Stomach (tissue), 9 donors: ENCODE results near the gene CDK13. TPM values are rescaled to one million over a fixed set of nuclear protein-coding genes. Genes with fewer than 3 reads are reported as not detected.

Experiments used
- DNase-seq, 2 donors: peaks; one replicate each; pipeline versions ENCODE4 v3.0.0 to v3.0.0-alpha.2; 2013 to 2019
- H3K27ac ChIP-seq, 5 donors: fragments of 200-600 bp in 4 of 5; sonication (generic) in 4 of 5; one replicate each; pipeline ENCODE4 v1.5.1; 2013 to 2019; ENCODE audit warnings: mild to moderate bottlenecking in 1 of 5, moderate library complexity in 1 of 5
- H3K27me3 ChIP-seq, 3 donors: fragments of 200-600 bp; sonication (generic); one replicate each; pipeline ENCODE4 v1.5.1; 2017 to 2019; ENCODE audit warnings: mixed run types in 1 of 3
- H3K36me3 ChIP-seq, 4 donors: fragments of 200-600 bp; sonication (generic); 1 replicate in 3 of 4; 2 replicates in 1 of 4; pipeline ENCODE4 v1.5.1; 2016 to 2019
- H3K4me1 ChIP-seq, 4 donors: fragments of 200-600 bp; sonication (generic); one replicate each; pipeline ENCODE4 v1.5.1; 2016 to 2019
- H3K4me3 ChIP-seq, 4 donors: fragments of 200-600 bp; sonication (generic) in 3 of 4; one replicate each; pipeline ENCODE4 v1.5.1; 2016 to 2019; ENCODE audit warnings: mild to moderate bottlenecking in 1 of 4
- H3K9me3 ChIP-seq, 4 donors: fragments of 200-600 bp; sonication (generic); one replicate each; pipeline ENCODE4 v1.5.1; 2016 to 2019
- CTCF ChIP-seq, 7 experiments: fragments of 450-650 bp in 4 of 7; fragments of 200-600 bp in 3 of 7; sonication (generic) in 3 of 7; IDR thresholded peaks; one replicate each; pipeline ENCODE4 v1.5.1; 2016 to 2019; ENCODE audit warnings: antibody characterized with exemption in 7 of 7, control low read depth in 2 of 7, mild to moderate bottlenecking in 1 of 7
- EP300 ChIP-seq: sonication (generic); formaldehyde crosslinking; IDR thresholded peaks from one replicate; pipeline ENCODE4 v1.6.1; 2017; ENCODE audit warnings: antibody characterized with exemption
- POLR2A ChIP-seq, 4 donors: fragments of 450-650 bp; IDR thresholded peaks; one replicate each; pipeline ENCODE4 v1.6.1; 2016; ENCODE audit warnings: antibody characterized with exemption in 4 of 4, control low read depth in 2 of 4, mild to moderate bottlenecking in 1 of 4, moderate library complexity in 1 of 4
- POLR2AphosphoS5 ChIP-seq, 3 donors: sonication (generic); formaldehyde crosslinking; IDR thresholded peaks; one replicate each; pipeline ENCODE4 v1.6.1; 2016; ENCODE audit warnings: antibody characterized with exemption in 3 of 3
- WGBS, 5 donors: extraction: QIAGEN DNeasy Blood & Tissue Kit in 3 of 5; methylation state at CpG; one replicate each; pipeline versions ENCODE4 v1.1.5 to v1.1.7; 2013 to 2018; 5-methylcytosine and 5-hydroxymethylcytosine counted together
- intact Hi-C: fragments of 100-400 bp; cut with DNase I; formaldehyde crosslinking; loops from one replicate; pipeline ENCODE4 v1.15.1; 2023; ENCODE audit warnings: low total_unique reads
- polyA plus RNA-seq, 3 donors: library from polyadenylated mRNA; stranded (reverse); fragments of 200-250 nt; gene quantifications; one replicate each; pipeline ENCODE4 v1.2.3, GENCODE V29; 2013
- total RNA-seq, 5 donors: library from RNA; depleted of rRNA; stranded (reverse); fragments of >200 nt; gene quantifications; one replicate each; pipeline versions ENCODE4 v1.1.0 to v1.2.3, GENCODE V29; 2014 to 2016
- donor health status: healthy with polysubstance abuse.
- donor health status: Bipolar disorder and iron deficiency.
- donor health status: healthy.

The CDK13 gene
- total and polyA plus RNA-seq, 8 donors: 7.0 to 140 (median 66.2) TPM

DNA sequence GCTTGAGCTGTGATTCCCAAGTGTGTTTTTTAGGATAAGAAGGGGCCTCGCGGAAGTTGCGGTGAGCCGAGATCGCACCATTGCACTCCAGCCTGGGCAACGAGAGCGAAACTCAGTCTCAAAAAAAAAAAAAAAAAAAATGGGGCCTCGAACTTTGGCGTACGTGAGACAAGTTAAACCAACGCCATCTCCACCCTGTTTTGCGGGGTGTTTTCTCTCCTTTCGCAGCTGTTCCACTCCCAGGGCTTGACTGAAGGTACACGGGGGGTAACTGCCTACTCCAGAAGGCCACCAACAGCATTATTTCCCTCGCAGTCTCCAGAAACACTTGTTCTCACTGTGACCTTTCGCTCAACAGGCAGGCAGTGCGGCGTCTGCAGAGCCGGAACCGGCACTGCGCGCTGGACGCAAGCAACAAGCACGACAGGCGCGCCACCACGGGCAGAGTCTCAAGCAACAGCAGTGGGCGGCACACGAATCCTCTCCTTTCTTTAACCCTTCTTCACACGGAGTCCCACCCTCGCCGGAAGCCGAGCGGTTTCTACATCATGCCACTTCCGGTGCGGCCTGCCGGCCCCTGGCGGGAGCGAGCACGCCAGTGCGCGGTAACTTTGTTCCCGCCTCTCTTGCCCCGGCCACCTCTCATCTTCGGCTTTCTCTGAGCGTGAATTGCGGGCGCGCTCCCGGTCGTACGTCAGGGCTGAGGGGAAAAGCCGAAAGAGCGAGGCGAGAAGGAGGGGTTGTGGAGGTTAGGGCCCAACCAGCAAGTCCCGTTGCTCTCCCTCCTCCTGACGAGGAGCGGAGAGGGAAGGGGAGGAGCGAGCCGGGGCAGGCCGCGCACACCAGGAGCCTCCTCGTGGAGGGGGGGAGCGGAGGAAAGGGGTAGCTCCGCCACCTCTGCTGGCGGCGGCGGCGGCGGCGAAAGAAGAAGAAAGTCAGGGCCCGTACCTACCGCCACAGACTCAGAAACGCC lies 814 bp upstream of the CDK13 start:
- no peak for TF ChIP-seq EP300
- TF ChIP-seq POLR2AphosphoS5 (IDR thresholded peaks at IDR 0.05): peak; percentile 90 to 97 (median 96)
- peak in 2 of 4 donors; percentile 85 to 94 for TF ChIP-seq POLR2A (IDR thresholded peaks at IDR 0.05)
- peak in 1 of 7 experiments; percentile 15 for TF ChIP-seq CTCF (IDR thresholded peaks at IDR 0.05)
- Histone ChIP-seq H3K4me3 (peak overlapping the region; percentile 78 to 98 (median 92)), H3K36me3 (no peaks in the 10 kb centered on the region), H3K9me3 (no peaks in the 10 kb centered on the region), H3K27me3 (no peaks in the 10 kb centered on the region), H3K27ac (peak overlapping the region; percentile 95 to 100 (median 99)), H3K4me1 (peaks cover 18 to 33% (median 27%) of the 10 kb centered on the region in 4 donors)
- 0 to 1% (median 0%) methylated on average over 61 to 65 of the region's 74 CpGs for WGBS, 5 donors
- intact Hi-C loops: loop anchor here (10.0 kb wide), 1 partner anchor 186 kb away; the partner anchor contains the start of genes MPLKIP and SUGCT
- peak; percentile 98 to 100 for DNase-seq

DNA sequence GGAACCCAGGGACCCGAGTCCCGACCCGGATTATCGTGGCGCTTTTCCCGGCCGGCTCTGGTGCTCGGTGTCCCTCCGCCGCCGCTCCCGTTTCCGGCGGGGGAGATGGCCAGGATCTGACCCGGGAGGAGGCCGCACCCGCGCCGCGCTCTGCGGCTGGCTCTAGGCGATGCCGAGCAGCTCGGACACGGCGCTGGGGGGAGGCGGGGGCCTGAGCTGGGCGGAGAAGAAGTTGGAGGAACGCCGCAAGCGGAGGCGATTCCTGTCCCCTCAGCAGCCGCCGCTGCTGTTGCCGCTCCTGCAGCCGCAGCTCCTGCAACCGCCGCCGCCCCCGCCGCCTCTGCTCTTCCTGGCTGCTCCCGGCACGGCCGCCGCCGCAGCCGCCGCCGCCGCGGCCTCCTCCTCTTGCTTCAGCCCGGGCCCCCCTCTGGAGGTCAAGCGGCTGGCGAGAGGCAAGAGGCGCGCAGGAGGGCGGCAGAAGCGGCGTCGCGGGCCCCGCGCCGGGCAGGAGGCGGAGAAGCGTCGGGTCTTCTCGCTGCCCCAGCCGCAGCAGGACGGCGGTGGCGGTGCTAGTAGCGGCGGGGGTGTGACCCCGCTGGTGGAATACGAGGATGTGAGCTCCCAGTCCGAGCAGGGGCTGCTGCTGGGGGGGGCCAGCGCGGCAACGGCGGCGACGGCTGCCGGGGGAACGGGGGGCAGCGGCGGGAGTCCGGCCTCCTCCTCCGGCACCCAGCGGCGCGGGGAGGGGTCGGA lies 593 bp downstream of the CDK13 start:
- H3K36me3 ChIP-seq: no peaks in the 10 kb centered on the region
- peak overlapping the region; percentile 78 to 98 (median 92) for H3K4me3 ChIP-seq
- peaks cover 30 to 47% (median 41%) of the 10 kb centered on the region in 4 donors for H3K4me1 ChIP-seq
- WGBS, 5 donors: 0 to 1% (median 0%) methylated on average over 18 to 93 of the region's 93 CpGs
- H3K9me3 ChIP-seq: no peaks in the 10 kb centered on the region
- intact Hi-C loops: loop anchor here (5.0 kb wide), 1 partner anchor 102 kb away; no protein-coding TSS in a partner anchor
- H3K27ac ChIP-seq: peak overlapping the region; percentile 95 to 100 (median 99)
- DNase-seq: peak; percentile 51 to 79
- no peaks in the 10 kb centered on the region for H3K27me3 ChIP-seq
- no peak for TF ChIP-seq POLR2AphosphoS5 (IDR thresholded peaks at IDR 0.05)
- no peak for TF ChIP-seq EP300
- no peak for TF ChIP-seq POLR2A (IDR thresholded peaks at IDR 0.05)
- TF ChIP-seq CTCF (IDR thresholded peaks at IDR 0.05): no peak

DNA sequence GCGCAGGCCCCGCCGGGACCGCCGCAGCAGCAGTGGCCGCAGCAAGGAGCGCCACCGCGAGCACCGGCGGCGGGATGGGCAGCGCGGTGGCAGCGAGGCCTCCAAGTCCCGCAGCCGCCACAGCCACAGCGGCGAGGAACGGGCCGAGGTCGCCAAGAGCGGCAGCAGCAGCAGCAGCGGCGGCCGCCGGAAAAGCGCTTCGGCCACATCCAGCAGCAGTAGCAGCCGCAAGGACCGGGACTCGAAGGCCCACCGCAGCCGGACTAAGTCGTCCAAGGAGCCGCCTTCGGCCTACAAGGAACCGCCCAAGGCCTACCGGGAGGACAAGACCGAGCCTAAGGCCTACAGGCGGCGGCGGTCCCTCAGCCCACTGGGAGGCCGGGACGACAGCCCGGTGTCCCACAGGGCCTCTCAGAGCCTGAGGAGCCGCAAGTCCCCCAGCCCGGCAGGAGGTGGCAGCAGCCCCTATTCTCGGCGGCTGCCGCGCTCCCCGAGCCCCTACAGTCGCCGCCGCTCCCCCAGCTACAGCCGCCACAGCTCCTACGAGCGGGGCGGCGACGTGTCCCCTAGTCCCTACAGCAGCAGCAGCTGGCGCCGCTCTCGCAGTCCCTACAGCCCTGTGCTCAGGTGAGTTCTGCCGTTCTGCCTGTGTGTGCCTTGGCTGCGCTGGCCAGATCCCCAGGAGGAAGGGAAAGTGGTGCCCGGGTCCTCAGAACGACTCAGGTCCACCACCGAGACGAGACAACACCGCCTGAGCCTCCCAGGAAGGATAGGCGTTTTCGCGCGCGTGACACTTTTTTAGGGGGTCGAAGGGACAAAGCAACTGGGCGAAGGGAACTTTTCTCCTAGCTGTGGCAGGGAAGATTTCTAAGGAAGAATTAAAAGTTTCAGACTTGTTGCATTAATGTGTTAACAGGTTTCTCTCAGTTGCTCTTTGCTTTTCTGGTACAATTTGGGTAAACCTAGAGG lies 1.5 kb downstream of the CDK13 start:
- peak; percentile 64 to 91 for DNase-seq
- Histone ChIP-seq H3K27ac (peak overlapping the region; percentile 95 to 100 (median 99)), H3K4me3 (peak overlapping the region; percentile 78 to 98 (median 92)), H3K36me3 (no peaks in the 10 kb centered on the region), H3K27me3 (no peaks in the 10 kb centered on the region), H3K9me3 (no peaks in the 10 kb centered on the region), H3K4me1 (peaks cover 34 to 56% (median 45%) of the 10 kb centered on the region in 4 donors)
- WGBS, 5 donors: 0 to 1% (median 0%) methylated on average over 16 to 79 of the region's 79 CpGs
- peak in 5 of 7 experiments; percentile 25 to 37 (median 33) for TF ChIP-seq CTCF (IDR thresholded peaks at IDR 0.05)
- no peak for TF ChIP-seq POLR2AphosphoS5 (IDR thresholded peaks at IDR 0.05)
- TF ChIP-seq POLR2A (IDR thresholded peaks at IDR 0.05): no peak
- intact Hi-C loops: loop anchor here (5.0 kb wide), 1 partner anchor 101 kb away; no protein-coding TSS in a partner anchor
